Trophoblast cell (in vitro differentiated cells and primary cell): Measurements from ENCODE around the gene MRS2.
A peak's percentile ranks its signal among the peaks of the same experiment; 100 is the strongest.
"Not testable (repeated sequence)": the region's sequence is repeated elsewhere in the genome, so short reads cannot be mapped to it uniquely, and the experiment has no call there.

ENCODE experiments used
- DNase-seq, 2 donors: peaks; one replicate each; pipeline ENCODE4 v3.0.0-alpha.2; 2016
- H2AFZ ChIP-seq: 2 replicates; pipeline ENCODE4 v1.6.1; 2013; ENCODE audit warnings: low read length, moderate library complexity, mild to moderate bottlenecking; ENCODE audit not compliant: insufficient read depth, poor library complexity
- H2AK5ac ChIP-seq: 2 replicates; pipeline ENCODE4 v1.6.1; 2013; ENCODE audit warnings: mild to moderate bottlenecking, low read length
- H2BK120ac ChIP-seq: 2 replicates; pipeline ENCODE4 v1.6.1; 2013; ENCODE audit warnings: low read length, mild to moderate bottlenecking, moderate library complexity; ENCODE audit not compliant: insufficient read depth, poor library complexity
- H2BK12ac ChIP-seq: 2 replicates; pipeline ENCODE4 v1.6.1; 2013; ENCODE audit warnings: mild to moderate bottlenecking, low read length, moderate library complexity
- H2BK5ac ChIP-seq: 2 replicates; pipeline ENCODE4 v1.6.1; 2013; ENCODE audit warnings: low read length, low read depth, moderate library complexity, mild to moderate bottlenecking; ENCODE audit not compliant: poor library complexity
- H3K14ac ChIP-seq: 2 replicates; pipeline ENCODE4 v1.6.1; 2013; ENCODE audit warnings: mild to moderate bottlenecking, low read length
- H3K18ac ChIP-seq: 2 replicates; pipeline ENCODE4 v1.6.1; 2013; ENCODE audit warnings: mild to moderate bottlenecking, low read length
- H3K23ac ChIP-seq: 2 replicates; pipeline ENCODE4 v1.6.1; 2013; ENCODE audit warnings: low read length
- H3K27ac ChIP-seq: 2 replicates; pipeline ENCODE4 v1.5.1; 2013; ENCODE audit warnings: low read depth, mild to moderate bottlenecking, inconsistent platforms, low read length, moderate library complexity
- H3K27me3 ChIP-seq: 2 replicates; pipeline ENCODE4 v1.6.1; 2013; ENCODE audit warnings: inconsistent platforms, mild to moderate bottlenecking, low read length, moderate library complexity; ENCODE audit not compliant: insufficient read depth
- H3K36me3 ChIP-seq, 2 experiments: 1 replicate in 1 of 2; 2 replicates in 1 of 2; pipeline ENCODE4 v1.6.1; 2013; ENCODE audit warnings: low read length in 2 of 2, mild to moderate bottlenecking in 2 of 2, moderate library complexity in 1 of 2; ENCODE audit not compliant: insufficient read depth in 2 of 2, control insufficient read depth in 1 of 2
- H3K4ac ChIP-seq: 2 replicates; pipeline ENCODE4 v1.6.1; 2013; ENCODE audit warnings: low read depth, mild to moderate bottlenecking, low read length, moderate library complexity
- H3K4me1 ChIP-seq, 2 experiments: 1 replicate in 1 of 2; 2 replicates in 1 of 2; pipeline ENCODE4 v1.6.1; 2013; ENCODE audit warnings: low read length in 2 of 2, mild to moderate bottlenecking in 2 of 2, moderate library complexity in 1 of 2; ENCODE audit not compliant: insufficient read depth in 2 of 2, control insufficient read depth in 1 of 2
- H3K4me2 ChIP-seq: 2 replicates; pipeline ENCODE4 v1.6.1; 2013; ENCODE audit warnings: inconsistent platforms, mild to moderate bottlenecking, low read length, moderate library complexity
- H3K4me3 ChIP-seq: 2 replicates; pipeline ENCODE4 v1.5.1; 2013; ENCODE audit warnings: mild to moderate bottlenecking, low read depth, low read length, inconsistent platforms
- H3K79me1 ChIP-seq: one replicate; pipeline ENCODE4 v1.6.1; 2013; ENCODE audit warnings: low read length
- H3K79me2 ChIP-seq: 2 replicates; pipeline ENCODE4 v1.6.1; 2013; ENCODE audit warnings: low read length, mild to moderate bottlenecking; ENCODE audit not compliant: control insufficient read depth, insufficient read depth, poor library complexity
- H3K9ac ChIP-seq: 2 replicates; pipeline ENCODE4 v1.6.1; 2013; ENCODE audit warnings: mild to moderate bottlenecking, low read length
- H3K9me3 ChIP-seq: 2 replicates; pipeline ENCODE4 v1.6.1; 2013; ENCODE audit warnings: low read depth, mild to moderate bottlenecking, control low read depth, inconsistent platforms, low read length; ENCODE audit not compliant: insufficient read depth
- H4K12ac ChIP-seq: 2 replicates; pipeline ENCODE4 v1.6.1; 2013; ENCODE audit warnings: low read depth, mild to moderate bottlenecking, low read length, moderate library complexity
- H4K8ac ChIP-seq: 2 replicates; pipeline ENCODE4 v1.6.1; 2013; ENCODE audit warnings: low read depth, mild to moderate bottlenecking, low read length, moderate library complexity
- H4K91ac ChIP-seq: one replicate; pipeline ENCODE4 v1.6.1; 2013; ENCODE audit warnings: low read depth, mild to moderate bottlenecking, low read length, moderate library complexity
- WGBS: extraction: QIAGEN DNeasy Blood & Tissue Kit; methylation state at CpG from one replicate; pipeline ENCODE4 v1.1.7; 2013; ENCODE audit warnings: missing lambda C conversion rate; ENCODE audit not compliant: insufficient read length, insufficient coverage; ENCODE audit errors: extremely low coverage; 5-methylcytosine and 5-hydroxymethylcytosine counted together

Gene MRS2

GRCh38 chr6:24400045-24401039 lies 2.4 kb upstream of the MRS2 start:
- not testable (repeated sequence) for H3K27me3 ChIP-seq, H3K18ac ChIP-seq, H2BK5ac ChIP-seq, H4K91ac ChIP-seq, H2AFZ ChIP-seq, H3K23ac ChIP-seq, H2BK120ac ChIP-seq, H4K12ac ChIP-seq, H3K79me2 ChIP-seq, H3K4me3 ChIP-seq, H3K79me1 ChIP-seq, H3K9me3 ChIP-seq, H3K27ac ChIP-seq, H4K8ac ChIP-seq, H3K4ac ChIP-seq, H2BK12ac ChIP-seq, H3K36me3 ChIP-seq, H3K9ac ChIP-seq, H3K4me1 ChIP-seq, H3K14ac ChIP-seq, H2AK5ac ChIP-seq
- DNase-seq = peak; percentile 61 to 79
- WGBS = no CpG with 5 or more reads among the region's 17 CpGs
- peak overlapping the region; percentile 22 for H3K4me2 ChIP-seq

- H3K36me3 ChIP-seq = peaks cover 0 to 4% of the 10 kb centered on the region in 2 experiments
- no peak overlapping the region for H3K14ac ChIP-seq
- H3K4me1 ChIP-seq = peaks cover 4 to 6% of the 10 kb centered on the region in 2 experiments
- no peak overlapping the region for H3K23ac ChIP-seq
- H3K79me1 ChIP-seq = peaks cover 5% of the 10 kb centered on the region
- no peak overlapping the region for H2BK120ac ChIP-seq
- H2BK5ac ChIP-seq = no peak overlapping the region
- H3K4me3 ChIP-seq = no peak overlapping the region
- H2AK5ac ChIP-seq = no peak overlapping the region
- no peak overlapping the region for H4K91ac ChIP-seq
- H3K27me3 ChIP-seq = no peaks in the 10 kb centered on the region
- no peak overlapping the region for H2AFZ ChIP-seq
- no peak overlapping the region for H4K8ac ChIP-seq
- H3K4me2 ChIP-seq = no peak overlapping the region
- H3K18ac ChIP-seq = no peak overlapping the region
- no peak overlapping the region for H3K27ac ChIP-seq
- DNase-seq = peak; percentile 61 to 74
- no peak overlapping the region for H3K9ac ChIP-seq
- H3K9me3 ChIP-seq = peaks cover 3% of the 10 kb centered on the region
- no CpG with 5 or more reads among the region's 4 CpGs for WGBS
- H3K79me2 ChIP-seq = peaks cover 6% of the 10 kb centered on the region
- H4K12ac ChIP-seq = no peak overlapping the region
- no peak overlapping the region for H2BK12ac ChIP-seq
- H3K4ac ChIP-seq = no peak overlapping the region
Observed at GRCh38 chr6:24401458-24401857, 1.3 kb upstream of the MRS2 start.

- H3K79me2 ChIP-seq = peaks cover 6% of the 10 kb centered on the region
- peak overlapping the region; percentile 56 for H4K91ac ChIP-seq
- no peak overlapping the region for H2AK5ac ChIP-seq
- H2BK12ac ChIP-seq = no peak overlapping the region
- peaks cover 4 to 6% of the 10 kb centered on the region in 2 experiments for H3K4me1 ChIP-seq
- peak overlapping the region; percentile 89 for H4K8ac ChIP-seq
- no peaks in the 10 kb centered on the region for H3K27me3 ChIP-seq
- H3K4ac ChIP-seq = peak overlapping the region; percentile 94
- H3K9ac ChIP-seq = peak overlapping the region; percentile 67
- peak overlapping the region; percentile 90 for H2AFZ ChIP-seq
- H3K79me1 ChIP-seq = peaks cover 5% of the 10 kb centered on the region
- peaks cover 3 to 9% of the 10 kb centered on the region in 2 experiments for H3K36me3 ChIP-seq
- no peak overlapping the region for H4K12ac ChIP-seq
- no peak overlapping the region for H3K27ac ChIP-seq
- DNase-seq = peak in 1 of 2 donors; percentile 6
- H3K9me3 ChIP-seq = no peaks in the 10 kb centered on the region
- no peak overlapping the region for H3K14ac ChIP-seq
- no peak overlapping the region for H3K18ac ChIP-seq
- peak overlapping the region; percentile 82 for H3K4me2 ChIP-seq
- no peak overlapping the region for H2BK5ac ChIP-seq
- peak overlapping the region; percentile 93 for H3K4me3 ChIP-seq
- no peak overlapping the region for H2BK120ac ChIP-seq
- WGBS = no CpG with 5 or more reads among the region's 12 CpGs
- no peak overlapping the region for H3K23ac ChIP-seq
Observed at GRCh38 chr6:24403501-24403824, 727 bp downstream of the MRS2 start.

GRCh38 chr6:24405262-24405661 lies 2.5 kb downstream of the MRS2 start:
- H2AFZ ChIP-seq = no peak overlapping the region

More at GRCh38 chr6:24405262-24405661, 2.5 kb downstream of the MRS2 start:
- Histone ChIP-seq H3K9ac (no peak overlapping the region), H3K9me3 (no peaks in the 10 kb centered on the region), H2BK12ac (no peak overlapping the region), H4K91ac (no peak overlapping the region), H3K4me2 (no peak overlapping the region), H3K79me2 (peaks cover 6% of the 10 kb centered on the region), H4K12ac (no peak overlapping the region), H2AK5ac (no peak overlapping the region), H3K4ac (no peak overlapping the region), H3K27me3 (no peaks in the 10 kb centered on the region), H3K4me3 (no peak overlapping the region), H3K79me1 (peaks cover 5% of the 10 kb centered on the region), H3K18ac (no peak overlapping the region), H3K14ac (no peak overlapping the region), H3K4me1 (peaks cover 4 to 6% of the 10 kb centered on the region in 2 experiments), H3K27ac (no peak overlapping the region), H3K36me3 (peaks cover 5 to 14% of the 10 kb centered on the region in 2 experiments), H2BK5ac (no peak overlapping the region), H3K23ac (peak overlapping the region; percentile 64), H4K8ac (no peak overlapping the region), H2BK120ac (no peak overlapping the region)
- WGBS = no CpG with 5 or more reads among the region's 5 CpGs
- no peak for DNase-seq
